ENCODE data around the gene C19orf12. TPM values are rescaled to one million over a fixed set of nuclear protein-coding genes. Genes with fewer than 3 reads are reported as not detected.
A peak's percentile ranks its signal among the peaks of the same experiment; 100 is the strongest.

C19orf12 gene
- total RNA-seq, 2 experiments from 2014 or later, result 12.5 to 20.6 TPM

DNA sequence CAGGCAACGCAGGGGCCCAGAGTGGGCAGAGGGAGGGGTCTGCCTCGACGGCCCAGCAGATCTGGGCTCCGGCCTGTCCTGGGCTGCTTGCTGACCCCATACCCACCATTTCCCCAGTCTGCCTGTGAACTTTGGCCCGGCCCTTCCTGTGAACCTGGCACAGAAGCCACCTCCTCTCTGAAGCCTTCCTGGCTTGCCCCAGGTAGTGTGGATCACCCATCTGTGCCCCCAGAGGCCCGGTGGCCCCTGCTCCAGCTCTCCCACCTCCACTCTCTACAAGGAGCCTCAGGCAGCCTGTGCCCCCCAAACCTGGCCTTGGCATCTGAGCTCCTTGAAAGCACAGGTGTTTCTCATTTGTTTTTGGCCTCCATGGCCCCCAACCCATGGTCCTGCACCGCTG is 34.1 kb downstream of the C19orf12 start:
- Histone ChIP-seq H4K20me1 (ENCODE audit: insufficient read depth, low read length) (no peaks in the 10 kb centered on the region), H3K27ac (ENCODE audit: low read depth, low read length, poor library complexity, severe bottlenecking) (peak overlapping the region; percentile 19), H3K9me2 (ENCODE audit: insufficient read depth, low read length) (no peaks in the 10 kb centered on the region), H3K9me3 (ENCODE audit: low read length) (no peaks in the 10 kb centered on the region), H3K4me2 (ENCODE audit: low read length) (peak overlapping the region; percentile 49), H3K79me2 (ENCODE audit: insufficient read depth, low read depth, low read length) (no peaks in the 10 kb centered on the region), H3K36me3 (ENCODE audit: insufficient read depth, low read length) (no peaks in the 10 kb centered on the region), H3K4me1 (ENCODE audit: insufficient read depth, low read length, poor library complexity, severe bottlenecking) (peaks cover 21% of the 10 kb centered on the region), H3K4me3 (ENCODE audit: low read depth, low read length, poor library complexity, severe bottlenecking) (no peak overlapping the region), H2AFZ (ENCODE audit: low read length) (peak overlapping the region; percentile 67; the same call in 1 of the 2 replicates)
- POLR2A ChIA-PET, result no interaction called here
- intact Hi-C loops (cut with micrococcal nuclease; ENCODE audit: unreplicated experiment), result no loop called here
- CTCF ChIA-PET (ENCODE audit: unreplicated experiment), result no interaction called here
- no TSS peak for BruUV-seq (replicated peaks)
- DNase-seq (ENCODE audit: low spot score), result no peak
- no peak for TF ChIP-seq EZH2phosphoT487 (IDR thresholded peaks at IDR 0.05; ENCODE audit: borderline replicate concordance, low read depth, low read length)
- no peak for TF ChIP-seq CTCF (conservative IDR thresholded peaks at IDR 0.05; ENCODE audit: low read length)

- Histone ChIP-seq H3K4me2 (ENCODE audit: low read length) (peak overlapping the region; percentile 49), H3K27ac (ENCODE audit: low read depth, low read length, poor library complexity, severe bottlenecking) (peak overlapping the region; percentile 19), H3K79me2 (ENCODE audit: insufficient read depth, low read depth, low read length) (no peaks in the 10 kb centered on the region), H2AFZ (ENCODE audit: low read length) (peak overlapping the region; percentile 67; the same call in 1 of the 2 replicates), H3K4me3 (ENCODE audit: low read depth, low read length, poor library complexity, severe bottlenecking) (no peak overlapping the region), H4K20me1 (ENCODE audit: insufficient read depth, low read length) (no peaks in the 10 kb centered on the region), H3K4me1 (ENCODE audit: insufficient read depth, low read length, poor library complexity, severe bottlenecking) (peaks cover 21% of the 10 kb centered on the region), H3K36me3 (ENCODE audit: insufficient read depth, low read length) (peaks cover under 1% of the 10 kb centered on the region; the same call in 1 of the 2 replicates), H3K9me3 (ENCODE audit: low read length) (no peaks in the 10 kb centered on the region), H3K9me2 (ENCODE audit: insufficient read depth, low read length) (no peaks in the 10 kb centered on the region)
- intact Hi-C loops (cut with micrococcal nuclease; ENCODE audit: unreplicated experiment), result no loop called here
- BruUV-seq (replicated peaks), result no TSS peak
- DNase-seq (ENCODE audit: low spot score), result peak; percentile 66
- CTCF ChIA-PET (ENCODE audit: unreplicated experiment), result interaction anchor here (0.5 kb wide), 1 partner anchor 1244 kb away, joined by 3 read pairs; no protein-coding TSS in a partner anchor
- POLR2A ChIA-PET, result no interaction called here
- no peak for TF ChIP-seq EZH2phosphoT487 (IDR thresholded peaks at IDR 0.05; ENCODE audit: borderline replicate concordance, low read depth, low read length)
- no peak for TF ChIP-seq CTCF (conservative IDR thresholded peaks at IDR 0.05; ENCODE audit: low read length)
Observed at GRCh38 chr19:29680447-29680846, 34.6 kb downstream of the C19orf12 start.

DNA sequence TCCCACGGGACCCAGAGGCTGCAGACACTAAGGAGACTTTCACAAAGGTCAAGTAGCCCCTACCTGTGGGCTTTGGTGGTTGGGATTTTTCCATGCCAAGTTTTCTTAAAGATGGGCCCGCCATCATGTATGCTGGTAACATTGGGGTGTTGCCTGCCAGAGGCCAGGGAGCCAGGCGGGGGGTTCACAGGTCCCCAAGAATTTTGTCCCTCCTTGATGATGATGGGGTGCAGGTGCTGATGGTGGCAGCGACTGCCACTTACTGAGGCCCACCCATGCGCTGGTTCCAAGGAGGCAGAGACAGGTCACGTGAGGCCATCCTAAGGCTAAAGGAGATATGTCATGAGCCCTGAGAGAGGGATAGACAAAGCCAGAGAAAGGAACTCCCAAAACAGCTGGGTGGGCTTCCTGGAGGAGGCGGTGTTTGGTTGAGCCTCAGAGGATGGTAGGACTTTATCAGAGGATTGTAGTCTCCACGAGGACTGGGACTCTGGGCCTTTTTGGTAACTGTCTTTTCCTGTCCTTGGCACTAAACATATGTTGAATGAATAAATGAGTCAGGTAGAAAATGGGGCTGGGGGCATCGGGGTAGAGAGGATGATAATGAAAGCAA is 35.4 kb downstream of the C19orf12 start:
- no peak for TF ChIP-seq CTCF (conservative IDR thresholded peaks at IDR 0.05; ENCODE audit: low read length)
- TF ChIP-seq EZH2phosphoT487 (IDR thresholded peaks at IDR 0.05; ENCODE audit: borderline replicate concordance, low read depth, low read length), result no peak
- CTCF ChIA-PET (ENCODE audit: unreplicated experiment), result interaction anchor here (0.5 kb wide), 1 partner anchor 1245 kb away, joined by 3 read pairs; no protein-coding TSS in a partner anchor
- intact Hi-C loops (cut with micrococcal nuclease; ENCODE audit: unreplicated experiment), result no loop called here
- no peak for DNase-seq (ENCODE audit: low spot score)
- no peaks in the 10 kb centered on the region for H3K79me2 ChIP-seq (ENCODE audit: insufficient read depth, low read depth, low read length)
- peaks cover 4% of the 10 kb centered on the region; the same call in 1 of the 2 replicates for H3K36me3 ChIP-seq (ENCODE audit: insufficient read depth, low read length)
- no TSS peak for BruUV-seq (replicated peaks)
- H2AFZ ChIP-seq (ENCODE audit: low read length), result no peak overlapping the region
- no peaks in the 10 kb centered on the region for H3K9me2 ChIP-seq (ENCODE audit: insufficient read depth, low read length)
- POLR2A ChIA-PET, result no interaction called here
- no peaks in the 10 kb centered on the region for H3K9me3 ChIP-seq (ENCODE audit: low read length)
- no peak overlapping the region for H3K4me2 ChIP-seq (ENCODE audit: low read length)
- H4K20me1 ChIP-seq (ENCODE audit: insufficient read depth, low read length), result no peaks in the 10 kb centered on the region
- peaks cover 21% of the 10 kb centered on the region for H3K4me1 ChIP-seq (ENCODE audit: insufficient read depth, low read length, poor library complexity, severe bottlenecking)
- H3K27ac ChIP-seq (ENCODE audit: low read depth, low read length, poor library complexity, severe bottlenecking), result no peak overlapping the region
- H3K4me3 ChIP-seq (ENCODE audit: low read depth, low read length, poor library complexity, severe bottlenecking), result no peak overlapping the region

Data from OCI-LY7 (cell line).